ENCODE results near the gene ZDHHC8.

DNA sequence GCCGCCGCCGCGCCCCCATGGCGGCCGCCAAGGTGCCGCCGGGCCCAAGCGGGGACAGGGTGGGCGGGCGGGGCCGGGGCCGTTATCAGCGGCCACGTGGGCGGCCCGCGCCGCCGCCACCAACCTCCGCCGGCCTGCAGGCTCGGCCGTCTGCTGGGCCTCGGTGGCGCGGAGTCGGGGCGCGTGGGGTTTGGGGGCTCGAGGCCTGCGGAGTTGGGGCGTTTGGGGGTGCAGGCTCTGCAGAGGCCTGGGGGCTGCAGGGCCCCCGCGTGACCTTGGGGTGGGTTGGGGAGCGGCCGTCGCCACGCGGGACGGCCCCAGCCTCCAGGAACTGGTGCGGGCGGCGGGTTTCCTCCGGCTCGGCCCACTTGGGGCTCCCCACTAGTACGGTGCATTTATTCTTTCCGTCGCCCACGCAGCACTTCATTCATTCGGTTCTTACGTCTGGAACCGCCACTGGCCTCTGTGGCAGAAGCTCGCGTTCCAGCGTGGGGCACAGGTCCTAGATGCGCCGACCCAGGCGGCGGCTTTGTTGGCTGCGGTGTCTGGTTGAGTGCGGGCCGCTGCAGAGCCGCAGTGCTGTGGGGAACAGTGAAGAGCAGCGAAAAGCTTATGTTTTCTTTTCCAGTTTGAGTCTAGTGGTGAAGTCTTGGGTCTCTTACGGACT is 13.8 kb upstream of the ZDHHC8 start:
- TF ChIP-seq, protein P1, sequence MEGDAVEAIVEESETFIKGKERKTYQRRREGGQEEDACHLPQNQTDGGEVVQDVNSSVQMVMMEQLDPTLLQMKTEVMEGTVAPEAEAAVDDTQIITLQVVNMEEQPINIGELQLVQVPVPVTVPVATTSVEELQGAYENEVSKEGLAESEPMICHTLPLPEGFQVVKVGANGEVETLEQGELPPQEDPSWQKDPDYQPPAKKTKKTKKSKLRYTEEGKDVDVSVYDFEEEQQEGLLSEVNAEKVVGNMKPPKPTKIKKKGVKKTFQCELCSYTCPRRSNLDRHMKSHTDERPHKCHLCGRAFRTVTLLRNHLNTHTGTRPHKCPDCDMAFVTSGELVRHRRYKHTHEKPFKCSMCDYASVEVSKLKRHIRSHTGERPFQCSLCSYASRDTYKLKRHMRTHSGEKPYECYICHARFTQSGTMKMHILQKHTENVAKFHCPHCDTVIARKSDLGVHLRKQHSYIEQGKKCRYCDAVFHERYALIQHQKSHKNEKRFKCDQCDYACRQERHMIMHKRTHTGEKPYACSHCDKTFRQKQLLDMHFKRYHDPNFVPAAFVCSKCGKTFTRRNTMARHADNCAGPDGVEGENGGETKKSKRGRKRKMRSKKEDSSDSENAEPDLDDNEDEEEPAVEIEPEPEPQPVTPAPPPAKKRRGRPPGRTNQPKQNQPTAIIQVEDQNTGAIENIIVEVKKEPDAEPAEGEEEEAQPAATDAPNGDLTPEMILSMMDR (IDR thresholded peaks at IDR 0.05): no peak
- TF ChIP-seq POLR2A (IDR thresholded peaks at IDR 0.05): no peak

All from right lobe of liver (tissue), 4 donors.